HG03103 (cell line): Measurements from ENCODE around the gene TRH.
"Not testable (repeated sequence)": the region's sequence is repeated elsewhere in the genome, so short reads cannot be mapped to it uniquely, and the experiment has no call there.

Experiments
- ATAC-seq: cut with Tn5 transposase; IDR thresholded peaks from one replicate; pipeline ENCODE4 v1.9.1; 2021; ENCODE audit warnings: low read depth; ENCODE audit not compliant: unreplicated experiment

The TRH gene

DNA sequence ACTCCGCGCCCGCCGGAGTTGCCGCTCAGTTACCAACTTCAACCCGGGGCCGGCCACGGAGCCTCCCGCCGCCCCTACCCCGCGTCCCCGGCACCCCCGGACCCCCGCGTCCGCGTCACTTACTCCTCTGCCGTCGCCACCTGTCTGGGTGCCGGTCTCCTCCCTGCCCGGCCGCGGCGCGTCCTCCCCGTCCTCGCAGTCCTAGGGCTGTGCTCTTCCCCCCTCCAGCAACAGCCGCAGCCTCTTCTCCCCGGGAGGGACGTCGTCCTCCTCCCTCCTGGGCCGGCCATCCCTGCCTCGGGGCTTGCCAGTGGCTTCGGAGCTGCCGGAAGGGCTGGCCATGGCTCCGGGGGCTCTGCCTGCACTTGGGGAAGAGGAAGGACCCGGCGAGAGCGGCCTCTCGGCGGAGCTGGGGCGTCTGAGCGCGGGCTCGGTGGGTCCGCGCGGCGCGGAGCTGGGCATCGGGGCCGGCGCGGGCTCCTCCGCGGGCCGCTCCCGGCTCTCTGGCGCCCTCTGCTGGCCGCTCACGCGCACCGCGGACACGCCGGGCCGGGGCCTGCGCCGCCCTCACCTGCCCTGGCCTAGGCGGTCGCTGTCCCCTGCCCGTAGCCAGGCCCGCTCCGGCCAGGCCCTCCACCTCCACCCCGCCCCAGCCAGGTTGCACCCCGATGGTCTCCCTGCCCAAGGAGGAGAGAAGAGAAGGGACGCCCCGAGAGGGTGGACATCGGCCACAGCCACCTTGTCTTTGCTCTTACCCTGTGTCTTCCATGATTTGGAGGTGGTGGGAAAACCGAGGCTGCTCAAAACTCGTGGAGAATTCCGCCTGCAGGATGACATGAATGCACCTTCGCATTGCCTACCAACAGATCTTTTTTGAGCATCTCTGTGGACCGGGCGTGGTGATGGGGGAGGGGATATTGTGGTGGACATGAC lies 28.4 kb downstream of the TRH start:
- not testable (repeated sequence) for ATAC-seq

DNA sequence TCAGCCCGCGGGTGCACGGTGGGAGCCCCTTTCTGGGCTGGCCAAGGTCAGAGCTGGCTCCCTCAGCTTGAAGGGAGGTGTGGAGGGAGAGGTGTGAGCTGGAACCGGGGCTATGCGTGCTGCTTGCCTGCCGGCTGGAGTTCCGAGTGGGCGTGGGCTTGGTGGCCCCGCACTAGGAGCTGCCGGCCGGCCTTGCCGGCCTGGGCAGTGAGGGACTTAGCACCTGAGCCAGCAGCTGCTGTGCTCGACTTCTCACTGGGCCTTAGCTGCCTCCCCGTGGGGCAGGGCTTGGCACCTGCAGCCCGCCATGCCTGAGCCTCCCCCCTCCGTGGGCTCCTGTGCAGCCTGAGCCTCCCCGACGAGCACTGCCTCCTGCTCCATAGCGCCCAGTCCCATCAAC lies 36.0 kb downstream of the TRH start:
- ATAC-seq, result no peak

DNA sequence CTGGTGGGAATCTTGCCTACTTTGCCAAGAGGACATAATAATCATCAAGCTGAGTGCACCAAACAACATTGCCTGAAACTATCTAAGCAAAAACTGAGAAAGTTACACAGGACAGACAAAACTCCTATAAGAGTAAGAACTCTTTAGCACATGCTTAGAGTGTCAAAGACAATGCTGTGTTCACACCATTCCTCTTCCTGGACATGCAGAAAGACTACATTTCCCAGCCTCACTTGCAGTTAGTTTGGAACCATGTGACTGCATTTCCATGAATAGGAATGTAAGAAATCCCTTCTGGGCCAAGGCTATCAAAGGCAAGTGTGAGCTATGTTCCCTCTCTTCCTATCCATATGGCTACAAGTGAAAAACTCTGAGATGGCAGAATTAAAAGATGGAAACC lies 37.6 kb downstream of the TRH start:
- not testable (repeated sequence) for ATAC-seq

DNA sequence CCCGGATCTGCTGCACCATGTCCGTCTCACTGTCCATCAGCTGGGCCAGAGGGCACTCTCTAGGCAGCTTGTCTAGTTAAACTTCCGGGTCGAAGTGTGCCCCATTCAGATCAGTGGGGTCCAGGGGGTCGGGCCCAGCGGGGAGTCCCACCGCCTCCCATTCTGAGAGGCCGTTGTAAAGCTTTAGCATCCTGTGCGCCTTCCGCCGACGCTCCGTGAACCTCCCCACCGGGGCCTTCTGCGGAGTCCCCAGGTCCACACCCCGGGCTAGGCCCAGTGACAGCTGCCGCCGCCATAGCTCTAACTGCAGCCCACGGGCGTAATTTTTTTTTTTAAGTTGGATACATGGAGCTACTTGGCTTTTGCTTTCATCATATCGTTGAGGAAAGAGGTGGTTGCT lies 38.7 kb downstream of the TRH start:
- not testable (repeated sequence) for ATAC-seq

DNA sequence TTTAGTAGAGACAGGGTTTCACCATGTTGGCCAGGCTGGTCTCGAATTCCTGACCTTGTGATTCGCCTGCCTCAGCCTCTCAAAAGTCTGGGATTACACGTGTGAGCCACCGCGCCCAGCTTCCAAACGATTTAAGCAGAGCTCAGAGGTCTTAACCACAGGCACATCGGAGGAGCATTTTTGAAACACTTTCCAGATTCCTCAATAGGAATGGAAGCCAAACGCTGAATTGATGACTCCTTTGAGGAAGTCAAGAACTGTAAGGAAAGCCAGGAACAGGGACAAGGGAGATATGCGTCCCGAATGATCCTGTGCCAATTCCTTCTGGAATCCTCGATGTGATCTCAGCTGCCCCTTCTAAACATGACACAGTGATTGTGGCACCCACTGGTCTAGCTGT lies 40.0 kb downstream of the TRH start:
- ATAC-seq, result no peak

DNA sequence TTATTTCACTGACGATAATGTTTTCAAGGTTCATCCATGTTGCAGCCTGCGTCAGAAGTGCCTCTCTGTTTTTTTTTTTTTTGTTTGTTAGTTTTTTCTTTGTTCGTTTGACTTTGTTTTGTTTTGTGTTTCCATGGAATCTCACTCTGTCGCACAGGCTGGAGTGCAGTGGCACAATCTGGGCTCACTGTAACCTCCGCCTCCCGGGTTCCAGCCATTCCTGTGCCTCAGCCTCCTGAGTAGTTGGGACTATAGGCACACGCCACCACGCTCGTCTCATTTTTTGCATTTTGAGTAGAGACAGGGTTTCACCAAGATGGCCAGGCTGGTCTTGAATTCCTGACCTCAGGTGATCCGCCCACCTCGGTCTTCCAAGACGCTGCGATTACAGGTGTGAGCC lies 43.1 kb downstream of the TRH start:
- ATAC-seq, result not testable (repeated sequence)

DNA sequence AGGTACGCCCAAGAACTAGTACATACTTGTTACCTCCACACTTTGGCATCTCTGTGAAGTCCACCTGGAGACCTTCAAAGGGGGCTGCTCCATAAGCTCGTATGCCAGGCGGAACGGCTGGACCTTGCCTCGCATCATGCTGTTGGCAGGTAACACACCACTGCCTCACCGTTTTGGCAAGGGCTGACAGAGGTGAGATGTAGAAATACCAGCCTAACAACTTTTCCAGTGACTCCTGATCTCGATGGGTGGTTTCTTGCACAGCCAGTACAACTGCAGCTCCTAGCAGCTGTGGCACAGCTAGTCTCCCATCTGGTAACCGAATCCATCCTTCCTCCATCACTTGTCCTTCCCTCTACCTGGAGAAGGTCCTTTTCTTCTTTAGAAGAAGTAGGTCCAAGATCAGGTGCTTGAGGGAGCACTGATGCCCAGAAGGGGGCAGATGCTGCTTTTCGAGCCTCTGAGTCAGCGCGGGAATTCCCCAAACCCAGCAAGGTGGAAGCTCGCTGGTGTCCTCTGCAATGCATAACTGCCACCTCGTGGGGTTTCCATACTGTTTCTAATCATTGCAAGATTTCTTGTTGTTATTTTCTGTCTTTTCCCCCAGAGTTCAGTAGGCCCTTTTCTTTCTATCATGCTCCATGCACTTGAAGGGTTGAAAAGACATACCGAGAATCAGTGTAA lies 51.8 kb downstream of the TRH start:
- ATAC-seq, result not testable (repeated sequence)

DNA sequence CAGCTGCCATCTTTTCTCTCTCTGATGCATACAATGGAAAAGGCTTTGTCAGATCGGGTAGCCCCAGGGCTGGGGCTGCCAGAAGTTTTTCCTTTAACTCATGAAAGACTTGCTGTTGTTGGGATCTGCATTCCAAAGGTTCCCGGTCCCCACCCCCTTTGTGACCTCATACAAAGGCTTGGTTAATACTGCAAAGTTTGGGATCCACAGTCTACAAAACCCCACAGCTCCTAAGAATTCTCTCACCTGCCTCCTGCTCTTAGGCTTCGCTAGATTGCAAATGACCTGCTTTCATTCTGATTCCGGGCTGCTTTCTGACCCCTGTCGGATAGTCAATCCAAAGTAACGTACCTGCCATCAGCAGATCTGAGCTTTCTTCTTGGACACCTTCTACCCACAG lies 52.9 kb downstream of the TRH start:
- ATAC-seq, result not testable (repeated sequence)
